Endothelial cell of umbilical vein (primary cell): ENCODE results near the gene PLEKHA7.

Experiments
- POLR2A ChIP-seq: IDR thresholded peaks from 2 replicates; pipeline ENCODE4 v1.6.1; 2012; ENCODE audit warnings: low read depth, mild to moderate bottlenecking, control low read depth, low read length
- POLR2AphosphoS5 ChIP-seq: IDR thresholded peaks from 2 replicates; pipeline ENCODE4 v1.6.1; 2012; ENCODE audit warnings: low read depth, mild to moderate bottlenecking, control low read depth, low read length, moderate library complexity; ENCODE audit not compliant: insufficient read depth
- TF ChIP-seq, protein P1 (sequence below), 2 donors: IDR thresholded peaks; 1 replicate in 1 of 2; 2 replicates in 1 of 2; pipeline ENCODE4 v1.5.1; 2011; ENCODE audit warnings: low read length in 2 of 2, mild to moderate bottlenecking in 2 of 2, moderate library complexity in 2 of 2, control low read depth in 1 of 2, inconsistent platforms in 1 of 2, low read depth in 1 of 2; ENCODE audit not compliant: insufficient read depth in 1 of 2; ENCODE audit errors: extremely low read depth in 1 of 2

DNA sequence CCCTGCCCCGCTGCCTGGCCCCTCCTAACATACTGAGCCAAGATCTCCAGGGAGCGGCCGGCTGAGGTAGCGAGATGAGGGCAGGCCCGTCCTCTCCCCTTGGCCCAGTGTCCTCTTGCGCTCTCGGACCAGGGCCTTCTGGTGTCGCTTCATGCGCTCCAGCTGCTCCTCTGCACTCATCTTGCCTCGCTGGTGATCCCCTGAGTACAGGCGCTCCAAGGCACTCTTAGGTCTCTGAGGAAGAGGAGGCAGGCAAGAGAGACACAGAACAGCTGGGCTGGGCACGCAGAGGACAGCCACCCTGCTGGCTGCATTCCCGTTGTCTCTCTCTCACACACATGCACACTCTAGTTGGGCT lies 225.2 kb downstream of the PLEKHA7 start:
- TF ChIP-seq, protein P1, sequence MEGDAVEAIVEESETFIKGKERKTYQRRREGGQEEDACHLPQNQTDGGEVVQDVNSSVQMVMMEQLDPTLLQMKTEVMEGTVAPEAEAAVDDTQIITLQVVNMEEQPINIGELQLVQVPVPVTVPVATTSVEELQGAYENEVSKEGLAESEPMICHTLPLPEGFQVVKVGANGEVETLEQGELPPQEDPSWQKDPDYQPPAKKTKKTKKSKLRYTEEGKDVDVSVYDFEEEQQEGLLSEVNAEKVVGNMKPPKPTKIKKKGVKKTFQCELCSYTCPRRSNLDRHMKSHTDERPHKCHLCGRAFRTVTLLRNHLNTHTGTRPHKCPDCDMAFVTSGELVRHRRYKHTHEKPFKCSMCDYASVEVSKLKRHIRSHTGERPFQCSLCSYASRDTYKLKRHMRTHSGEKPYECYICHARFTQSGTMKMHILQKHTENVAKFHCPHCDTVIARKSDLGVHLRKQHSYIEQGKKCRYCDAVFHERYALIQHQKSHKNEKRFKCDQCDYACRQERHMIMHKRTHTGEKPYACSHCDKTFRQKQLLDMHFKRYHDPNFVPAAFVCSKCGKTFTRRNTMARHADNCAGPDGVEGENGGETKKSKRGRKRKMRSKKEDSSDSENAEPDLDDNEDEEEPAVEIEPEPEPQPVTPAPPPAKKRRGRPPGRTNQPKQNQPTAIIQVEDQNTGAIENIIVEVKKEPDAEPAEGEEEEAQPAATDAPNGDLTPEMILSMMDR (IDR thresholded peaks at IDR 0.05; ENCODE audit: extremely low read depth in 1 of 2, insufficient read depth in 1 of 2, low read depth in 1 of 2, low read length in 2 of 2): no peak
- TF ChIP-seq POLR2AphosphoS5 (no peak), POLR2A (no peak)
